Activated CD4-positive, alpha-beta memory T cell treated with anti-CD3 and anti-CD28 coated beads for 36 hours (primary cell): Measurements from ENCODE around the gene STIP1. TPM values are rescaled to one million over a fixed set of nuclear protein-coding genes. Genes with fewer than 3 reads are reported as not detected.
A peak's percentile ranks its signal among the peaks of the same experiment; 100 is the strongest.

ENCODE experiments used
- CTCF ChIA-PET: fragments of 350-600 bp; sonication (Branson Sonifier 250); formaldehyde crosslinking; loops from one replicate; lab custom pipeline; 2021; ENCODE audit warnings: antibody characterized with exemption, inconsistent platforms; lab: Charles Lee
- POLR2A ChIA-PET: fragments of 350-600 bp; sonication (Branson Sonifier 250); formaldehyde crosslinking; loops from one replicate; lab custom pipeline; 2021; ENCODE audit warnings: antibody characterized with exemption; lab: Charles Lee
- DNase-seq: peaks from one replicate; pipeline ENCODE4 v3.0.0-alpha.2; 2020
- H3K27ac Mint-ChIP-seq: one replicate; pipeline ENCODE4 v1.8.0; 2021; ENCODE audit warnings: mixed read lengths
- H3K27me3 Mint-ChIP-seq: one replicate; pipeline ENCODE4 v1.8.0; 2021; ENCODE audit warnings: mixed read lengths
- H3K36me3 Mint-ChIP-seq: one replicate; pipeline ENCODE4 v1.8.0; 2021; ENCODE audit warnings: mixed read lengths
- H3K4me1 Mint-ChIP-seq: one replicate; pipeline ENCODE4 v1.8.0; 2021; ENCODE audit warnings: low read depth, mixed read lengths
- H3K4me3 Mint-ChIP-seq: one replicate; pipeline ENCODE4 v1.8.0; 2021; ENCODE audit warnings: mild to moderate bottlenecking, mixed read lengths
- H3K9me3 Mint-ChIP-seq: one replicate; pipeline ENCODE4 v1.8.0; 2021; ENCODE audit warnings: mixed read lengths
- intact Hi-C: fragments of 100-400 bp; cut with micrococcal nuclease; formaldehyde crosslinking; loops from one replicate; pipeline ENCODE4 v1.15.1; 2023
- total RNA-seq, 2 experiments: library from RNA; stranded (reverse); gene quantifications; one replicate each; pipeline ENCODE4 v1.2.3, GENCODE V29; 2021

The STIP1 gene
- total RNA-seq, 2 experiments from 2014 or later: 402 to 413 TPM

DNA sequence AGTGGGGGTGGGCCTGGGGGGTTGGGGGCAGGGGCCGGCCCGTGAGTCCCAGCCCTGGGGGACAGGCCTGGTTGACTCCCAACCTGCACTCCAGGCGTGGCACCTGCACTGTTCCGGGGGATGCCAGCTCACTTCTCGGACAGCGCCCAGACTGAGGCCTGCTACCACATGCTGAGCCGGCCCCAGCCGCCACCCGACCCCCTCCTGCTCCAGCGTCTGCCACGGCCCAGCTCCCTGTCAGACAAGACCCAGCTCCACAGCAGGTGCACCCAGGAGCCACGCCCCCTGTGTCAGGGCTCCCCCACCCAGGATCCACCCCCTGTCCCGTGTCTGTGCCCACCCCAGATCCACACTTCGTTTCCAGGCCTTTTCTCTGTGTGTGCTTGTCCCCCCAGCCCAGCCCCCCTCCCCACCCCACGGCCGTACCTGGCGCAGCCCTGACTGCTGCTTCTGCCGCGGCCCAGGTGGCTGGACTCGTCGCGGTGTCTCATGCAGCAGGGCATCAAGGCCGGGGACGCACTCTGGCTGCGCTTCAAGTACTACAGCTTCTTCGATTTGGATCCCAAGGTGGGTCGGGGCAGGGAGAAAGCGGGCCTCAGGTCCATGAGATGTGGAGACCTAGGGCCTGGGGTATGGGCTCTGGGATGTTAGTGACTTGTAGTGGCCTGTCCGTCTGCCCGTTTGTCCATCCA, 25.4 kb downstream of the STIP1 start:
- intact Hi-C loops: no loop called here
- no peak overlapping the region for H3K4me3 Mint-ChIP-seq
- no peak for DNase-seq
- H3K36me3 Mint-ChIP-seq: peaks cover 54% of the 10 kb centered on the region
- no peaks in the 10 kb centered on the region for H3K27me3 Mint-ChIP-seq
- ChIA-PET CTCF (interaction anchor here (1.1 kb wide), 1 partner anchor 48 kb away, joined by 3 read pairs; no protein-coding TSS in a partner anchor), POLR2A (interaction anchor here (5.5 kb wide), 1 partner anchor 14 kb away, joined by 66 read pairs; the partner anchor contains the start of genes NUDT22 and TRPT1)
- H3K27ac Mint-ChIP-seq: no peak overlapping the region
- H3K4me1 Mint-ChIP-seq: peaks cover 38% of the 10 kb centered on the region
- H3K9me3 Mint-ChIP-seq: no peaks in the 10 kb centered on the region

DNA sequence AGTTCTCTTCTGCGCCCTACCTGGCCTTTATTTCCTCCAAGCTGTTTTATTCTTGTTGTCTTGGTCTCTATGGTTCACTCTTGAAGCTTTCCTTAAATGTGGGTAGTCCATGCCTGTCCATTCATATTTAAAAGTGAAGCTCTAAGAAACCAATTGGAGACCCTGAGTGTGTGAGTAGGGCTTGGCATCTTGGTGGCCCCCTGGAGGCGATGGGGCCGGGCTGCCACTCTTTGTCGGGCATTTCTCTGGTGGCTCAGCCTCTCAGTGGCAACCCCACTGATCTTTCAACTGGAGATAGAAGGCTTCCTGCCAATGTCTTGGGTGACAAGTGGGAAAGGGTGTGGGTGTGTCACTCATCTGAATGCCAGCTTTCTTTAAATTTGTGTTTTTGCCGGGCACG, 30.9 kb downstream of the STIP1 start:
- intact Hi-C loops: no loop called here
- POLR2A ChIA-PET: interaction anchor here (1.5 to 2.8 kb wide), 2 partner anchors 7 to 10 kb away, joined by 5 to 15 read pairs; no protein-coding TSS in a partner anchor

DNA sequence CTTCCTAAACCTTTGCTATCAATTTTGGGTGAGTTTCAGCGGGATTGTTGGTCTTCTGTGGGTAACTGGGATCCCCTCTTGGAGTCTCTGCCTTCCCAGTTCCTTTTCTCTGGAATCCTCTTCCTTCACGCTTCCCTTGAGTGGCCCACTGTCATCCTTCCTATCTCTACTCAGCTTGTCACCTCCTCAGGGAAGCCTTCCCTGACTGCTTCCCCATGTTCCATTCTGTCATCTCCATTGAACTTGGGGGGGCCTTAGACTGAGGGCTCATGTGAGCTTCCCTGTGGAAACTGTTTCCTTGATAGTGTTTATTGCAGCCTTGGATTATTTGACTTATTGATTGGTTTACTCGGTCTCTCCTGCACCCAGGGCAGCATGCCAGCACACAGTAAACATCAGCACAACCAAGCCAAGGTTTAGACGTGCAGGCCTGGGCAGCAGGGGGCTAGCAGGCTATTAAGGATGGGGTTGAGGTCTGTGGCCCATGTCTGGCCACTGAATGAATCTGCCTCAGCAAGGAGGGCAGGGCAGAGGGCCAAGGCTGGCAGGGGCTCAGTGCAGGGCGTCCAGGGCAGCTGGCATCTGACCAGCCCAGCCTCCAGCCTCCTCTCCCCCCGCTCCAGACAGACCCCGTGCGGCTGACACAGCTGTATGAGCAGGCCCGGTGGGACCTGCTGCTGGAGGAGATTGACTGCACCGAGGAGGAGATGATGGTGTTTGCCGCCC, 32.8 kb downstream of the STIP1 start:
- H3K27me3 Mint-ChIP-seq: no peaks in the 10 kb centered on the region
- peaks cover 11% of the 10 kb centered on the region for H3K4me1 Mint-ChIP-seq
- DNase-seq: no peak
- peaks cover 27% of the 10 kb centered on the region for H3K36me3 Mint-ChIP-seq
- no peak overlapping the region for H3K4me3 Mint-ChIP-seq
- intact Hi-C loops: no loop called here
- ChIA-PET POLR2A (interaction anchor here (0.6 kb wide), 1 partner anchor 897 kb away, joined by 3 read pairs; no protein-coding TSS in a partner anchor), CTCF (no interaction called here)
- no peaks in the 10 kb centered on the region for H3K9me3 Mint-ChIP-seq
- H3K27ac Mint-ChIP-seq: no peak overlapping the region

More for the DNA sequence above, 30.9 kb downstream of the STIP1 start:
- H3K27me3 Mint-ChIP-seq: no peaks in the 10 kb centered on the region
- peaks cover 35% of the 10 kb centered on the region for H3K36me3 Mint-ChIP-seq
- no peak overlapping the region for H3K27ac Mint-ChIP-seq
- H3K4me3 Mint-ChIP-seq: no peak overlapping the region
- H3K4me1 Mint-ChIP-seq: peaks cover 19% of the 10 kb centered on the region
- no peaks in the 10 kb centered on the region for H3K9me3 Mint-ChIP-seq
- DNase-seq: no peak
- CTCF ChIA-PET: interaction anchor here (0.6 to 1.8 kb wide), 4 partner anchors 8 to 86 kb away, joined by 3 to 9 read pairs (median 3); partner anchors contain the start of genes FERMT3, NUDT22 and TRPT1

DNA sequence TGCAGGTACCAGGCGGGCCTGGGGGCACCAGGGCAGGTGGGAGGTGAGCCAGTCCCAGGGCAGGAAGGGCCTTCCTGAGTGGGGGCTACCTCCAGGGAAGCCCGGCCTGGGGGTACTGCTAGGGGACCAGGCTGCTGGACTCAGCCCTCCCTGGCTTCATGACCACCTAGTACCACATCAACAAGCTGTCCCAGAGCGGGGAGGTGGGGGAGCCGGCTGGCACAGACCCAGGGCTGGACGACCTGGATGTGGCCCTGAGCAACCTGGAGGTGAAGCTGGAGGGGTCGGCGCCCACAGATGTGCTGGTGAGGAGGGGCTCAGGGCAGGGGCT, 33.3 kb downstream of the STIP1 start:
- Mint-ChIP-seq H3K4me1 (peaks cover 12% of the 10 kb centered on the region), H3K27me3 (no peaks in the 10 kb centered on the region), H3K4me3 (no peak overlapping the region), H3K27ac (no peak overlapping the region), H3K9me3 (no peaks in the 10 kb centered on the region), H3K36me3 (peaks cover 22% of the 10 kb centered on the region)
- intact Hi-C loops: no loop called here
- CTCF ChIA-PET: no interaction called here
- DNase-seq: no peak
- POLR2A ChIA-PET: no interaction called here

DNA sequence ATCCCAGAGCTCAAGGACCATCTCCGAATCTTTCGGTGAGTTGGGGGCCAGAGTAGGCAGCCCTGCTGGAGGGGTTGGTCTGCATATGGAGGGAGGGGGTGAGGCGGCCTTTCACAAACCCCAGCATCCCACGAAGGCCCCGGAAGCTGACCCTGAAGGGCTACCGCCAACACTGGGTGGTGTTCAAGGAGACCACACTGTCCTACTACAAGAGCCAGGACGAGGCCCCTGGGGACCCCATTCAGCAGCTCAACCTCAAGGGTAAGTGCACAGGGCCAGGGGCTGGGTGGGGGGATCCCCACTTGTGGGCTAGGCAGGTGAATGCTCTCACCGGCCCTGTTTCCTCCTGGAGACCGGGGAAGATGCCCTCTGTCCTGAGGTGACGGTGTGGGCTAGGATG, 33.8 kb downstream of the STIP1 start:
- Mint-ChIP-seq H3K4me3 (no peak overlapping the region), H3K9me3 (no peaks in the 10 kb centered on the region), H3K36me3 (peaks cover 20% of the 10 kb centered on the region), H3K27ac (no peak overlapping the region), H3K4me1 (peaks cover 10% of the 10 kb centered on the region), H3K27me3 (no peaks in the 10 kb centered on the region)
- ChIA-PET CTCF (no interaction called here), POLR2A (no interaction called here)
- intact Hi-C loops: no loop called here
- no peak for DNase-seq

DNA sequence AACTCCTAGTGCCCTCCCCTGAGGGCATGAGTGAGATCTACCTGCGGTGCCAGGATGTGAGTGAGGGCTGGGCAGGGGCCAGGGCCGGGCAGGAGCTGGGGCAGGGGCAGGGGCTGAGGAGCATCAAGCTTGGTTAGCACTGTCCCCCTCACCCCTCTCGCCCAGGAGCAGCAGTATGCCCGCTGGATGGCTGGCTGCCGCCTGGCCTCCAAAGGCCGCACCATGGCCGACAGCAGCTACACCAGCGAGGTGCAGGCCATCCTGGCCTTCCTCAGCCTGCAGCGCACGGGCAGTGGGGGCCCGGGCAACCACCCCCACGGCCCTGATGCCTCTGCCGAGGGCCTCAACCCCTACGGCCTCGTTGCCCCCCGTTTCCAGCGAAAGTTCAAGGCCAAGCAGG, 34.3 kb downstream of the STIP1 start:
- POLR2A ChIA-PET: interaction anchor here (0.6 kb wide), 1 partner anchor 30 kb away, joined by 3 read pairs; no protein-coding TSS in a partner anchor
- intact Hi-C loops: no loop called here
- CTCF ChIA-PET: no interaction called here
- no peak overlapping the region for H3K4me3 Mint-ChIP-seq
- H3K4me1 Mint-ChIP-seq: peaks cover 8% of the 10 kb centered on the region
- no peaks in the 10 kb centered on the region for H3K9me3 Mint-ChIP-seq
- no peaks in the 10 kb centered on the region for H3K27me3 Mint-ChIP-seq
- H3K27ac Mint-ChIP-seq: no peak overlapping the region
- peaks cover 15% of the 10 kb centered on the region for H3K36me3 Mint-ChIP-seq
- DNase-seq: no peak

DNA sequence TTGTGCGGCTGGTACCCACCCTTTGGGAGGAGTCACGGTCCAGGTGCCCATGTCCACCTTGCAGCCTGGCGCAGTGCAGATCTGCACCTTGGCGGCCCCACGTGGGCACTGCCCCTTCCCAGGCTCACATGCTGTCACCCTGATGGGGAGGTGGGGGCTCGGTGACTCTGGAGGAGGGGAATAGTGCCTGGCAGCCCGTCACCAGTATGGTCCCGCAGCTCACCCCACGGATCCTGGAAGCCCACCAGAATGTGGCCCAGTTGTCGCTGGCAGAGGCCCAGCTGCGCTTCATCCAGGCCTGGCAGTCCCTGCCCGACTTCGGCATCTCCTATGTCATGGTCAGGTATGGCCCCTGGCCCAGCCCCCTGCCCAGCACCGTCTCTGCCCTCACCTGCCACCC, 34.8 kb downstream of the STIP1 start:
- ChIA-PET CTCF (no interaction called here), POLR2A (interaction anchor here (0.6 kb wide), 1 partner anchor 30 kb away, joined by 3 read pairs; no protein-coding TSS in a partner anchor)
- Mint-ChIP-seq H3K27ac (no peak overlapping the region), H3K4me3 (no peak overlapping the region), H3K36me3 (peaks cover 14% of the 10 kb centered on the region), H3K4me1 (peaks cover 9% of the 10 kb centered on the region), H3K27me3 (no peaks in the 10 kb centered on the region), H3K9me3 (no peaks in the 10 kb centered on the region)
- intact Hi-C loops: no loop called here
- DNase-seq: no peak

DNA sequence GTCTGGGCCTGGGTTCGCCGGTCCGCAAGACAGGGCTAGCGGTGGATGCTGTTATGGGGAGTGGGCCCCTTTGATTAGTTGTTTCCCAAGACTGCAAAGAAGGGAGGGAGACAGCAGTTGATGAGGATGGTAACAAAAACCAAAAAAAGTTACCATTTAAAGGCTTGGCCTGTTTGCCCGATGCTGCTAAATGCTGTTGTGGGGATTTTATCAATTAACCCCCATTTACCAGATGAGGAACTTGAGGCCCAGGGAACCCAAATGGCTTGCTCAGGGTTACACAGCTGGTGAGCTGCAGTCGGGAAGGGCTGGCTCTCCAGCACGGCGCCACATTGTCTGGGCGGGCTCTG, 36.7 kb downstream of the STIP1 start:
- ChIA-PET POLR2A (interaction anchor here (0.5 to 5.4 kb wide), 4 partner anchors 14 to 41 kb away, joined by 3 to 66 read pairs (median 5); partner anchors contain the start of gene FERMT3), CTCF (interaction anchor here (5.2 kb wide), 1 partner anchor 16 kb away, joined by 38 read pairs; the partner anchor contains the start of gene FERMT3)
- intact Hi-C loops: no loop called here
- DNase-seq: no peak
- Mint-ChIP-seq H3K36me3 (peaks cover 16% of the 10 kb centered on the region), H3K9me3 (no peaks in the 10 kb centered on the region), H3K27me3 (no peaks in the 10 kb centered on the region), H3K4me1 (peaks cover 15% of the 10 kb centered on the region), H3K4me3 (no peak overlapping the region), H3K27ac (no peak overlapping the region)

DNA sequence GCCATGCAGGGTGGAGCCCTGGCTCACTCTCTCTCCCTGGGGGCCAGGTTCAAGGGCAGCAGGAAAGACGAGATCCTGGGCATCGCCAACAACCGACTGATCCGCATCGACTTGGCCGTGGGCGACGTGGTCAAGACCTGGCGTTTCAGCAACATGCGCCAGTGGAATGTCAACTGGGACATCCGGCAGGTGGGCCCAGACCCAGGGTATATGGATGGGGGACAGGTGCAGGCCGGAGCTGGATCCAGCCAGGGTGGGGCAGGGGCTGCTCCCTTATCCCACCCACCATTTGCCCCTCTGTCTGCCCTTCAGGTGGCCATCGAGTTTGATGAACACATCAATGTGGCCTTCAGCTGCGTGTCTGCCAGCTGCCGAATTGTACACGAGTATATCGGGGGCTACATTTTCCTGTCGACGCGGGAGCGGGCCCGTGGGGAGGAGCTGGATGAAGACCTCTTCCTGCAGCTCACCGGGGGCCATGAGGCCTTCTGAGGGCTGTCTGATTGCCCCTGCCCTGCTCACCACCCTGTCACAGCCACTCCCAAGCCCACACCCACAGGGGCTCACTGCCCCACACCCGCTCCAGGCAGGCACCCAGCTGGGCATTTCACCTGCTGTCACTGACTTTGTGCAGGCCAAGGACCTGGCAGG, 37.2 kb downstream of the STIP1 start:
- intact Hi-C loops: no loop called here
- no peak overlapping the region for H3K4me3 Mint-ChIP-seq
- POLR2A ChIA-PET: interaction anchor here (0.5 to 5.4 kb wide), 7 partner anchors 8 to 42 kb away, joined by 3 to 66 read pairs (median 4); partner anchors contain the start of gene FERMT3
- no peak overlapping the region for H3K27ac Mint-ChIP-seq
- peaks cover 18% of the 10 kb centered on the region for H3K4me1 Mint-ChIP-seq
- CTCF ChIA-PET: interaction anchor here (5.2 kb wide), 1 partner anchor 16 kb away, joined by 38 read pairs; the partner anchor contains the start of gene FERMT3
- H3K27me3 Mint-ChIP-seq: no peaks in the 10 kb centered on the region
- DNase-seq: no peak
- no peaks in the 10 kb centered on the region for H3K9me3 Mint-ChIP-seq
- H3K36me3 Mint-ChIP-seq: peaks cover 16% of the 10 kb centered on the region

DNA sequence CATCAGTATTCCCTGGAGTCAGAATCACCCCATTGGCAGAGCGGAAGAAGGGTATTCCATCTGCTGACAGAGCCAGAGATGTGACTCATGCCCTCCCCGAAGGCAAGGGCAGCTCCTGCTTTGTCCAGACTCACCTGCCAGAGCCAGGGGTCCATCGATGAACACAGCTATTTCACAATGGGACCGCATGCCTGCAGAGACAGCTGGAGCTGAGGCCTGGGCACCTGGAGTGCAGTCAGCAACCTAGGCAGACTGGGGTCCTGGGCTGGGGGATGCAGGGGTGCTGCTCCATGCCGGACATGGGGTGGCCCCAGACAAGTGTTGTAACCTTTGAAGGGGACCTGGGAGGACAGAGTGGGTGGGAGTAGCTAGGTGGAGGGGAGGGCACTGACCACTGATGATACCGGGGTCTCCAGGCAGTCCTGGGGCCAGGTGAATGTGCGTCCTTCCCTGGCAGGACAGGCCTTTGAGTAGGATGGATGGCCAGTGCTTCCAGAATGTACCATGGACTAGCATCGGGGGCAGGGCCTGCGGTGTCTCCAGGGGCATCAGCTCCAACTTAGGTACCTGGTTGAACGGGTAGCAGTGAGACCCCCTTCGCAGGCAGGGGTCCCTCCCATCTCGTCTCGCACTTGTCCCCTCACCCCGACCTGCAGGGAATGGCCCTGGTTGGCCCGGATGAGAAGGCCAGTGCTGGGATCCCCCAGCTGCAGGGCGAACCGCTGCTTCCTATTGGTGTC, 38.4 kb downstream of the STIP1 start:
- CTCF ChIA-PET: interaction anchor here (0.6 to 5.2 kb wide), 4 partner anchors 8 to 107 kb away, joined by 3 to 38 read pairs (median 4); partner anchors contain the start of gene FERMT3
- H3K27ac Mint-ChIP-seq: peak overlapping the region; percentile 49

More for the DNA sequence above, 38.4 kb downstream of the STIP1 start:
- no peak for DNase-seq
- Mint-ChIP-seq H3K4me1 (peaks cover 21% of the 10 kb centered on the region), H3K27me3 (no peaks in the 10 kb centered on the region), H3K4me3 (peak overlapping the region; percentile 88), H3K9me3 (no peaks in the 10 kb centered on the region), H3K36me3 (peaks cover 8% of the 10 kb centered on the region)
- intact Hi-C loops: no loop called here
- POLR2A ChIA-PET: interaction anchor here (0.6 to 5.4 kb wide), 7 partner anchors 9 to 1452 kb away, joined by 3 to 66 read pairs (median 3); partner anchors contain the start of gene FERMT3
